SU-DHL-6 (cell line): ENCODE data around the gene C6orf58.

Experiments used
- CTCF ChIP-seq: fragments of 200-600 bp; sonication (generic); IDR thresholded peaks from one replicate; pipeline ENCODE4 v1.5.1; 2017; ENCODE audit warnings: antibody characterized with exemption, mild to moderate bottlenecking, low read length, moderate library complexity; ENCODE audit not compliant: insufficient read depth, poor library complexity, severe bottlenecking
- EZH2phosphoT487 ChIP-seq: fragments of 200-600 bp; sonication (generic), shearing (Covaris generic); conservative IDR thresholded peaks from 2 replicates; pipeline ENCODE4 v1.6.1; 2018; ENCODE audit warnings: mild to moderate bottlenecking, antibody characterized with exemption, low read length, moderate library complexity, mixed read lengths

- TF ChIP-seq CTCF: no peak
- no peak for TF ChIP-seq EZH2phosphoT487
Measured at GRCh38 chr6:127576874-127577273, at the start of gene C6orf58.
